ENCODE data around the gene TMEM74B. TPM values are rescaled to one million over a fixed set of nuclear protein-coding genes. Genes with fewer than 3 reads are reported as not detected.

Gene TMEM74B
- total RNA-seq, 2 donors from 2014 or later, result 3.1 to 4.3 TPM

DNA sequence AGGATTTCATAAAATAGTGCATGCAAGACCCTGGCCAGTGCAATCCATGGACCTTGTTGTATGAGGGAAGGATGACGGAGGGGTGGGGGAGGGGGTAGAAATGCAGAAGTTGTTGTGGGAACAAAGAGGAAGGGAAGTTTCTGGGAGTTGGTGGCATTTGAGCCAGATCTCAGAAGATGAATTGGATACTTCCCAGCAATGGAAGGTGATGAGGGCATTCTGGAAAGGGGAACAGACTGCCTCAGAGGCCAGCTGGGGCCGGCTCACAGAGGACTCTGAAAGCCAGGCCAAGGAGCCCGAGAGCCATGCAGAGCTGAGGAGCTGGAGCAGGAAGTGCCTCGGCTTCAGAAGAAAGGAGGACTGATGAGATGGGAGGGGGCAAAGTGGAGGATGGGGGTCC, 2.7 kb downstream of the TMEM74B start:
- Mint-ChIP-seq H3K27ac (no peak overlapping the region), H3K4me3 (no peak overlapping the region)

GRCh38 chr20:1180949-1181348, 3.8 kb downstream of the TMEM74B start:
- H3K4me3 Mint-ChIP-seq, result no peak overlapping the region
- Histone ChIP-seq H3K27me3 (ENCODE audit: control insufficient read depth, insufficient read depth, low read length, poor library complexity, severe bottlenecking) (peaks cover 28% of the 10 kb centered on the region), H3K27ac (ENCODE audit: low read depth, low read length) (no peak overlapping the region), H3K4me3 (ENCODE audit: low read length) (no peak overlapping the region), H3K9me3 (ENCODE audit: control insufficient read depth, low read length) (no peaks in the 10 kb centered on the region), H3K9ac (ENCODE audit: extremely low read depth, low read length, poor library complexity, severe bottlenecking) (no peak overlapping the region), H3K36me3 (ENCODE audit: control insufficient read depth, insufficient read depth, low read length) (peaks cover 4% of the 10 kb centered on the region), H3K4me1 (ENCODE audit: control insufficient read depth, insufficient read depth, low read length) (no peaks in the 10 kb centered on the region)
- no peaks in the 10 kb centered on the region for H3K4me1 Mint-ChIP-seq
- no peak overlapping the region for H3K27ac Mint-ChIP-seq
- WGBS, 2 experiments (ENCODE audit: insufficient coverage in 1 of 2, insufficient read length in 1 of 2), result 88 to 94% methylated on average over 18 to 27 of the region's 27 CpGs
- peaks cover 32% of the 10 kb centered on the region for H3K27me3 Mint-ChIP-seq (ENCODE audit: insufficient read depth)
- no peaks in the 10 kb centered on the region for H3K9me3 Mint-ChIP-seq
- DNase-seq, result no peak
- TF ChIP-seq CTCF (conservative IDR thresholded peaks at IDR 0.05), result no peak
- H3K36me3 Mint-ChIP-seq (ENCODE audit: low read depth), result peaks cover 3% of the 10 kb centered on the region

More for the DNA sequence above, 2.7 kb downstream of the TMEM74B start:
- peaks cover 3% of the 10 kb centered on the region for H3K36me3 Mint-ChIP-seq (ENCODE audit: low read depth)
- H3K27me3 ChIP-seq (ENCODE audit: control insufficient read depth, insufficient read depth, low read length, poor library complexity, severe bottlenecking), result peaks cover 34% of the 10 kb centered on the region
- no peak for TF ChIP-seq CTCF (conservative IDR thresholded peaks at IDR 0.05)
- H3K36me3 ChIP-seq (ENCODE audit: control insufficient read depth, insufficient read depth, low read length), result no peaks in the 10 kb centered on the region
- H3K4me3 ChIP-seq (ENCODE audit: low read length), result no peak overlapping the region
- H3K9me3 ChIP-seq (ENCODE audit: control insufficient read depth, low read length), result no peaks in the 10 kb centered on the region
- DNase-seq, result no peak
- H3K27ac ChIP-seq (ENCODE audit: low read depth, low read length), result no peak overlapping the region
- no peaks in the 10 kb centered on the region for H3K9me3 Mint-ChIP-seq
- no peaks in the 10 kb centered on the region for H3K4me1 Mint-ChIP-seq
- H3K27me3 Mint-ChIP-seq (ENCODE audit: insufficient read depth), result peaks cover 34% of the 10 kb centered on the region
- no peak overlapping the region for H3K9ac ChIP-seq (ENCODE audit: extremely low read depth, low read length, poor library complexity, severe bottlenecking)
- WGBS, 2 experiments (ENCODE audit: insufficient coverage in 1 of 2, insufficient read length in 1 of 2), result 69 to 77% methylated on average over 3 to 4 of the region's 4 CpGs
- peaks cover 5% of the 10 kb centered on the region for H3K4me1 ChIP-seq (ENCODE audit: control insufficient read depth, insufficient read depth, low read length)

DNA sequence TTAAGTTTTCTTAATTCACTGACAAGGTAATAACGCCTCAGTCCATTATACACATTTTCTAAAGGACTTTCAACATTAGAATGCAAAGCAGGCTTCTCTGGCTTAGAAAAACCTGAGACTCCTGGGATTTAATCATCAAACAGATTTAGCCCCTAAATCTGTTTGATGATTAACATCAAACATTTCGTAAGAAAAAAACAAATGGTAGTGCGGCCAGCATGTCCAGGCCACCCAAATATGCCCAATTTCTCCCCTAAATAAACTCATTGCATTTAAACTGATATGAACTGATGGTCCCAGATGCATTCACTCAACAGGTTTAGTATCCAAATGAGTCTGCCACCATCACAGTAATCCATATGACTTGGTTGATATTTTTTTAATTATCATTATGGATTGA, 6.2 kb downstream of the TMEM74B start:
- TF ChIP-seq CTCF (conservative IDR thresholded peaks at IDR 0.05), result no peak
- DNase-seq, result no peak
- Mint-ChIP-seq H3K9me3 (no peaks in the 10 kb centered on the region), H3K4me3 (no peak overlapping the region), H3K27me3 (ENCODE audit: insufficient read depth) (peaks cover 18% of the 10 kb centered on the region), H3K27ac (no peak overlapping the region), H3K4me1 (no peaks in the 10 kb centered on the region), H3K36me3 (ENCODE audit: low read depth) (peaks cover 5% of the 10 kb centered on the region)
- 92 to 100% methylated on average over 3 of the region's 3 CpGs for WGBS, 2 experiments (ENCODE audit: insufficient coverage in 1 of 2, insufficient read length in 1 of 2)
- H3K27me3 ChIP-seq (ENCODE audit: control insufficient read depth, insufficient read depth, low read length, poor library complexity, severe bottlenecking), result peaks cover 14% of the 10 kb centered on the region
- no peak overlapping the region for H3K4me3 ChIP-seq (ENCODE audit: low read length)
- H3K36me3 ChIP-seq (ENCODE audit: control insufficient read depth, insufficient read depth, low read length), result peaks cover 4% of the 10 kb centered on the region
- H3K4me1 ChIP-seq (ENCODE audit: control insufficient read depth, insufficient read depth, low read length), result no peaks in the 10 kb centered on the region
- H3K9me3 ChIP-seq (ENCODE audit: control insufficient read depth, low read length), result no peaks in the 10 kb centered on the region
- no peak overlapping the region for H3K9ac ChIP-seq (ENCODE audit: extremely low read depth, low read length, poor library complexity, severe bottlenecking)
- no peak overlapping the region for H3K27ac ChIP-seq (ENCODE audit: low read depth, low read length)
